NT2/D1 (cell line): ENCODE data around the gene NHS.

Experiments
- SUZ12 ChIP-seq: IDR thresholded peaks from 2 replicates; pipeline ENCODE4 v1.6.1; 2011; ENCODE audit not compliant: insufficient read length, insufficient read depth; ENCODE audit errors: extremely low read depth
- YY1 ChIP-seq: IDR thresholded peaks from 2 replicates; pipeline ENCODE4 v1.6.1; 2011; ENCODE audit not compliant: insufficient read length, insufficient read depth
- ZNF274 ChIP-seq: IDR thresholded peaks from 2 replicates; pipeline ENCODE4 v1.6.1; 2011; ENCODE audit warnings: mild to moderate bottlenecking, low read depth, low read length

- TF ChIP-seq YY1 = no peak
- no peak for TF ChIP-seq ZNF274
- TF ChIP-seq SUZ12 = no peak
These were observed 375.4 kb downstream of the NHS start for GRCh38 chrX:17750436-17750835.
